GM12892 (cell line): ENCODE results near the gene MYO5B.

ENCODE experiments used
- POLR2A ChIP-seq: IDR thresholded peaks from 2 replicates; pipeline ENCODE4 v1.6.1; 2011; ENCODE audit warnings: low read depth, low read length, control low read depth
- POLR2AphosphoS5 ChIP-seq: IDR thresholded peaks from 2 replicates; pipeline ENCODE4 v1.6.1; 2011; ENCODE audit warnings: low read depth, low read length, control low read depth

- TF ChIP-seq POLR2A = no peak
- no peak for TF ChIP-seq POLR2AphosphoS5
These were observed 5.8 kb downstream of the MYO5B start for GRCh38 chr18:50189160-50189559.
